Measurements from ENCODE around the gene KNG1.

KNG1 gene

GRCh38 chr3:186717039-186717457 lies at the start of gene KNG1:
TSS of gene KNG1 (plus strand) at chr3:186717359. CDS start at chr3:186717543, 184 bp downstream.
- TF ChIP-seq CTCF (IDR thresholded peaks at IDR 0.05; ENCODE audit: borderline replicate concordance, control extremely low read depth, extremely low read depth, insufficient read depth, missing control alignments), result no peak
- in situ Hi-C loops (cut with MboI; ENCODE audit: low sequenced_read_pairs, unreplicated experiment), result no loop called here

GRCh38 chr3:186668426-186668825 lies 48.7 kb upstream of the KNG1 start:
- TF ChIP-seq CTCF (IDR thresholded peaks at IDR 0.05; ENCODE audit: borderline replicate concordance, control extremely low read depth, extremely low read depth, insufficient read depth, missing control alignments), result no peak
- in situ Hi-C loops (cut with MboI; ENCODE audit: low sequenced_read_pairs, unreplicated experiment), result no loop called here
- DNase-seq (ENCODE audit: low spot score), result no peak

More at GRCh38 chr3:186717039-186717457, at the start of gene KNG1:
- DNase-seq (ENCODE audit: low spot score), result no peak

GRCh38 chr3:186669378-186670084 lies 47.6 kb upstream of the KNG1 start:
- in situ Hi-C loops (cut with MboI; ENCODE audit: low sequenced_read_pairs, unreplicated experiment), result no loop called here
- no peak for DNase-seq (ENCODE audit: low spot score)
- TF ChIP-seq CTCF (IDR thresholded peaks at IDR 0.05; ENCODE audit: borderline replicate concordance, control extremely low read depth, extremely low read depth, insufficient read depth, missing control alignments), result no peak

DNA sequence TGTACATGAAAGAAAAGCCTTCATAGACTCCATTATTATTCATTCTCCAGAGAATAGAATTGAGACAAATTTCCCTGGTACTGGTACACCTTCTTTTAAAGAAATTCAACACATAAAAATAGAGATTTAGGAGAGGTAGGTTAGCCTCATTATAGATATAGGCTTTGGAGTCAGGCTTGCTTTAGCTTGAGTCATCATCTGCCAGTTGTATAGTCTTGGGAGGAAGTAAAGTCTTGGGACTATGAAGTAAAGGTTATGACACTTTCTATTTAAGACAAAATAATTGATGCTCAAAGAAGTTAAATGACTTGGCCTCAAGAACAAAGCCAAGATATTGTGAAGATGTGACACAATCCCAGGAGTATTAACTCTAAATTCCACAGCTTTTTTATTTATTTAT lies 47.0 kb upstream of the KNG1 start:
- no peak for TF ChIP-seq CTCF (IDR thresholded peaks at IDR 0.05; ENCODE audit: borderline replicate concordance, control extremely low read depth, extremely low read depth, insufficient read depth, missing control alignments)
- no peak for DNase-seq (ENCODE audit: low spot score)
- in situ Hi-C loops (cut with MboI; ENCODE audit: low sequenced_read_pairs, unreplicated experiment), result no loop called here

GRCh38 chr3:186671051-186671450 lies 46.1 kb upstream of the KNG1 start:
- no peak for DNase-seq (ENCODE audit: low spot score)
- in situ Hi-C loops (cut with MboI; ENCODE audit: low sequenced_read_pairs, unreplicated experiment), result no loop called here
- TF ChIP-seq CTCF (IDR thresholded peaks at IDR 0.05; ENCODE audit: borderline replicate concordance, control extremely low read depth, extremely low read depth, insufficient read depth, missing control alignments), result no peak

- in situ Hi-C loops (cut with MboI; ENCODE audit: low sequenced_read_pairs, unreplicated experiment), result no loop called here
- no peak for DNase-seq (ENCODE audit: low spot score)
- TF ChIP-seq CTCF (IDR thresholded peaks at IDR 0.05; ENCODE audit: borderline replicate concordance, control extremely low read depth, extremely low read depth, insufficient read depth, missing control alignments), result no peak
Observed at GRCh38 chr3:186678604-186679003, 38.6 kb upstream of the KNG1 start.
